D721Med (cell line): ENCODE data around the gene DET1.

Source experiments
- DNase-seq: peaks from one replicate; pipeline ENCODE4 v3.0.0; 2011; ENCODE audit warnings: low spot score; ENCODE audit not compliant: insufficient read length
- FAIRE-seq: peaks from 2 replicates; lab custom pipeline; 2011; peaks lifted over from hg19 to GRCh38; lab: Jason Lieb, UNC
- TF ChIP-seq, protein P1 (sequence below): IDR thresholded peaks from 2 replicates; pipeline ENCODE4 v1.5.1; 2012; ENCODE audit warnings: mild to moderate bottlenecking, control low read depth; ENCODE audit not compliant: insufficient read depth; ENCODE audit errors: missing control alignments

DET1 gene

DNA sequence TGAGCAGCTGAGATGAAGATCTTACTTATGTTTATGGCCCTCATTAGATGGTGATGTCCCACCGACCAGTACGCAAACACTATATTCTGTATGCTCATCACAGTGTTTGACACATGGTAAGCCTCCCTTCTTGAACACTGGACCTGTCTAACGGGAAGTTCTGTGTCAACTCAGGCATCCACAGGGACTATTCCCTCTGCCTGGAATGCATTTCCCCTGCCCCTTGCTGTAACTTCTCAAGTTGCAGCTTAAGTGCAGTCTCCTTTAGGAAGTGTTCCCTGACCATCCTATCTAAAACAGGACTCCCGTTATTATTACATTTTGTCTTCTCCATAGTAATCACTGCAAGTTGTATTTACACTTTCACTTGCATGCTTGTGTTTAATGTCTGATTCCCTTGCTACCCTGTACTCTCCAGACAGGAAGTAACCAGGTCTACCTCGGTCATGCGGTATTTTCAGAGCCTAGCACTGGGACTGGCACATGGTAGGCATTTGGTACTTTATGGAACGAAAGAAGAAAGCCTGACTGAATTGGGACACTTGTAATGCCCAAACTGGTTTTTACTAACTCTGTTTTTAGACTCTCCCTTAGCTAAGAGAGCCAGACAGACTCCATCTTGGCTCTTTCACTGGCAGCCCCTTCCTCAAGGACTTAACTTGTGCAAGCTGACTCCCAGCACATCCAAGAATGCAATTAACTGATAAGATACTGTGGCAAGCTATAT, 8.7 kb downstream of the DET1 start:
- TF ChIP-seq, protein P1, sequence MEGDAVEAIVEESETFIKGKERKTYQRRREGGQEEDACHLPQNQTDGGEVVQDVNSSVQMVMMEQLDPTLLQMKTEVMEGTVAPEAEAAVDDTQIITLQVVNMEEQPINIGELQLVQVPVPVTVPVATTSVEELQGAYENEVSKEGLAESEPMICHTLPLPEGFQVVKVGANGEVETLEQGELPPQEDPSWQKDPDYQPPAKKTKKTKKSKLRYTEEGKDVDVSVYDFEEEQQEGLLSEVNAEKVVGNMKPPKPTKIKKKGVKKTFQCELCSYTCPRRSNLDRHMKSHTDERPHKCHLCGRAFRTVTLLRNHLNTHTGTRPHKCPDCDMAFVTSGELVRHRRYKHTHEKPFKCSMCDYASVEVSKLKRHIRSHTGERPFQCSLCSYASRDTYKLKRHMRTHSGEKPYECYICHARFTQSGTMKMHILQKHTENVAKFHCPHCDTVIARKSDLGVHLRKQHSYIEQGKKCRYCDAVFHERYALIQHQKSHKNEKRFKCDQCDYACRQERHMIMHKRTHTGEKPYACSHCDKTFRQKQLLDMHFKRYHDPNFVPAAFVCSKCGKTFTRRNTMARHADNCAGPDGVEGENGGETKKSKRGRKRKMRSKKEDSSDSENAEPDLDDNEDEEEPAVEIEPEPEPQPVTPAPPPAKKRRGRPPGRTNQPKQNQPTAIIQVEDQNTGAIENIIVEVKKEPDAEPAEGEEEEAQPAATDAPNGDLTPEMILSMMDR, result no peak
- FAIRE-seq, result no peak
- DNase-seq, result no peak

DNA sequence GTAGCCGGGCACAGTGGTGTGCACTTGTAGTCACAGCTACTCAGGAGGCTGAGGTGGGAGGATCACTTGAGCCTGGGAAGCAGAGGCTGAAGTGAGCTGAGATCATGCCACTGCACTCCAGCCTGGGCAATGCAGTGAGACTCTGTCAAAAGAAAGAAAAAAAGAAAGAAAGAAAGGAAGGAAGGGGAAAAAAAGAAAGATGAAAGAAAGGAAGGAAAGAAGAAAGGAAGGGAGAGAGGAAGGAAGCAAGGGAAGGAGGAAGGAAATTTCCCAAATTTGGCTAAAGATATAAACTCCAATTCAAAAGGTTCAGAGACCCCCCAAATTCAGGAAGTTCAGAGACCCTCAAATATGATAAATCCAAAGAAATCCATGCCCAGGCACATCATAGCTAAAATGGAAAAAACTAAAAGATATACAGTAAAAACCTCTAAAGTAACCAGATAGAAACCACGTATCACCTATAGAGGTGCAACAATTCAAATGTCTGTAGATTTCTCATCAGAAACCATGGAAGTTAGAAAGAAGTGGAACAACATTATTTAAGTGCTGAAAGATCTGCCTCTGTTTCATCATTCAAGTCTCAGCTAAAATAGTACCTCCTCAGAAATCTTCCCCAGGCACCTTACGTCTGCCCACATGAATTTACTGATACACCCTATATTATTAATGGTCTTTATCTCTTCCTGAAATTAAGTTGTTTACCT, 10.7 kb downstream of the DET1 start:
- no peak for DNase-seq
- FAIRE-seq, result no peak
- TF ChIP-seq, protein P1, result no peak

DNA sequence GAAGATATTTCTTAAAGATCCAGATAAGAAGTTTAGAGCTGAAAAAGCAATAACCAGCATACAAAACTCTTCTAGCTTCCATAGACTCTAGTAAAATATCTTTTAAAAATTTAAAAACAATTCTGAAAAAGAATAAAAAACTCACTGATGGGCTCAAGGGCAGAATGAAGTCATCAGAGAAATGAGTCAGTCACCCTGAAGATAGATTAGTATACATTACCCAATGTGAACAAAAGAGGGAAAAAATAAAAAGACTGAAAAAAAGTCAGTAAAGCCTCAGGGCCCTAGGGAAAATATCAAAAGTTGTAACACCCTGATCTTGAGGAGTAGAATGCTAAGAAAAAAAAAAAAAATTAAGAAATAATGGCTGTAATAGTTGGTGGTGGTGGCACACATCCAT, 11.4 kb downstream of the DET1 start:
- FAIRE-seq (no peak), DNase-seq (no peak)
- TF ChIP-seq, protein P1, result no peak

DNA sequence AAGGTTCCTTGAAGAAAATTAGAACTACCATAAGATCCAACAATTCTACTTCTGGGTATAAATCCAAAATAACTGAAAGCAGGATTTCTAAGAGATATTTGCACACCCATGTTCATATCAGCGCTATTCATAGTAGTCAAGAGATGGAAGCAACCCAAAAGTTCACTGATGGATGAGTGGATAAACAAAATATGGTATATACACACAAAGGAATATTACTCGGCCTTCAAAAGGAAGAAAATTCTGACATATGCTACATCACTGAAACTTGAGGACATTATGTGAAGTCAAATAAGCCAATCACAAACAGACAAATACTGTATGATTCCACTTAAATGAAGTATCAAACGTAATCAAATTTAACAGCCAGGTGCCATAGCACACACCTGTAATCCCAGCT, 13.1 kb downstream of the DET1 start:
- DNase-seq, result no peak
- FAIRE-seq, result no peak
- TF ChIP-seq, protein P1, result no peak

DNA sequence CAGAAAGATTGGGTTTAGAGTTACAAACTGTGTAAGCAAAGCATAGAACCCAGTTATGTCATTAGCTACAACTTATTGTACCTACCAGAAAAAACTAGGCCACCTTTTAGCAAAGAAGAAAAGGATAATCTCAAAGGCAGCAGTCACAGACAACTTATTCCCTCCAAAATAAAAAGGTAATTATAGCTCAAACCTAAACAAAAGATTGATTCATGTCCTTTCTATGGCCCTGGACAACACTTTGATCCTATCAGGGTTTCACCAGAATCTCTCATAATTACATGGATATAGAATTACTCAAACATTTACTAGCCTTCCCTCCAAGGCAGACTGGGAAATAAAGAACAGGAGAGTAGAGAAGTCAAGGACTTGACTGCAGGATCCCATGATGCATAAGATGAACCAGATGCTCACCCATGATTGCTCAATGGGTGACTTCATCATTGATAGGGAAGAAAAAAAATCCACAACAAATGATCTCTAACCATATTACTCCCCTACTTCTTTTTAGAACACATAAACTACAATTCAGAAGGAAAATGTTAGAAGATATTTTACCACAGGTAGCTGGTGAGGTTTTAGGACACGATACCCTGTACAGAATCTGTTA, 17.4 kb downstream of the DET1 start:
- no peak for DNase-seq
- TF ChIP-seq, protein P1, result no peak
- FAIRE-seq, result no peak

DNA sequence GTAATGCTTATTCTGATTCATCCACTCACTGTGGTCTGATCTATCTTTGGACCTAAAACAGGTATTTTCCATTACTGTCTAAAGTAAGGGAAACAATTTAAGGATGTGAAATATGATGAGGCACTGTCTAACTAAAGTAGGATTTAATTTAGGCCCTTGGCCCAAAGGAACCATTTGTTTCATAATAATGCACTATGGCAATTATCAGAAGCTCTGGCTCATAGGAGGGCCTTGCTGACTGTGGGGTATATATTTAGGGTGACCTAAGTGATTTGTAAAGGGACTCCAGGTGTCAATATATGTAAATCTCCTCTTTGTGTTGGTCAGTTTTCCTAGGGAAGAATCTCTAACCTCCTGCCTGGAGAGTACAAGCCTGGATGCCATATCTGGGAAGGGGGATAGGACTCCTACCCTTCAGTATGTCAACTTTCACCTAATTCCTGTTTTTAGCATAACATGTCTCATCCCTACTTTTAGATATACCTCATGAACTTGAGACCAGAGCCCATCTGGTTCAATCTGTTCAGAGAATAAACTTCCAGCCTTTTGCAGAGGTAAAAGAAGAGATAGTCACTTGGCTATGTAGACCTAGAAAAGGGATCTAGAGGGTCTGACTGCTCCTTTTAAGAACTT, 20.1 kb downstream of the DET1 start:
- no peak for FAIRE-seq
- DNase-seq, result no peak
- TF ChIP-seq, protein P1, result no peak
